HL-60 (cell line): Measurements from ENCODE around the gene IFI44.
A peak's percentile ranks its signal among the peaks of the same experiment; 100 is the strongest.

ENCODE experiments used
- DNase-seq, 2 experiments: peaks; one replicate each; pipeline ENCODE4 v3.0.0-alpha.2; 2010 to 2020; ENCODE audit warnings: low read depth in 1 of 2, low spot score in 1 of 2
- H3K27ac ChIP-seq: fragments of 250-450 bp; sonication (Bioruptor Pico); replicated peaks from 2 replicates; pipeline ENCODE4 v1.5.1; 2020; ENCODE audit warnings: mild to moderate bottlenecking, moderate library complexity
- H3K27me3 ChIP-seq: fragments of 250-450 bp; sonication (Bioruptor Pico); 2 replicates; pipeline ENCODE4 v1.5.1; 2021; ENCODE audit warnings: mild to moderate bottlenecking, moderate library complexity; ENCODE audit not compliant: insufficient read depth, poor library complexity, severe bottlenecking
- H3K4me3 ChIP-seq: replicated peaks from 2 replicates; pipeline ENCODE4 v1.5.1; 2011; ENCODE audit warnings: mild to moderate bottlenecking, control low read depth, low read length; ENCODE audit not compliant: insufficient read depth
- CTCF ChIP-seq: IDR thresholded peaks from one replicate; pipeline ENCODE4 v1.5.1; 2011; ENCODE audit warnings: low read length, control low read depth, inconsistent platforms; ENCODE audit not compliant: insufficient read depth
- GABPA ChIP-seq: IDR thresholded peaks from 2 replicates; pipeline ENCODE4 v1.6.1; 2012; ENCODE audit warnings: low read depth
- POLR2AphosphoS5 ChIP-seq: IDR thresholded peaks from 2 replicates; pipeline ENCODE4 v1.6.1; 2012; ENCODE audit warnings: low read depth
- REST ChIP-seq: IDR thresholded peaks from 2 replicates; pipeline ENCODE4 v1.6.1; 2012; ENCODE audit warnings: low read depth; ENCODE audit not compliant: insufficient replicate concordance
- SPI1 ChIP-seq: IDR thresholded peaks from 2 replicates; pipeline ENCODE4 v1.6.1; 2012; ENCODE audit warnings: low read depth, mild to moderate bottlenecking, borderline replicate concordance

Gene IFI44

GRCh38 chr1:78604643-78605042 is 45.0 kb upstream of the IFI44 start:
- no peaks in the 10 kb centered on the region for H3K27me3 ChIP-seq
- DNase-seq, result no peak
- no peak overlapping the region for H3K4me3 ChIP-seq
- no peak for TF ChIP-seq REST
- TF ChIP-seq GABPA, result no peak
- TF ChIP-seq CTCF, result no peak
- no peak for TF ChIP-seq SPI1
- TF ChIP-seq POLR2AphosphoS5, result no peak
- no peak overlapping the region for H3K27ac ChIP-seq

GRCh38 chr1:78606274-78606673 is 43.4 kb upstream of the IFI44 start:
- no peak overlapping the region for H3K27ac ChIP-seq
- no peak for DNase-seq
- no peak overlapping the region for H3K4me3 ChIP-seq
- H3K27me3 ChIP-seq, result no peaks in the 10 kb centered on the region
- TF ChIP-seq CTCF, result no peak

GRCh38 chr1:78607334-78607927 is 42.2 kb upstream of the IFI44 start:
- Histone ChIP-seq H3K27me3 (no peaks in the 10 kb centered on the region), H3K27ac (no peak overlapping the region), H3K4me3 (no peak overlapping the region)
- no peak for DNase-seq
- TF ChIP-seq SPI1 (no peak), CTCF (peak; percentile 3), GABPA (no peak), REST (no peak)

GRCh38 chr1:78607944-78608343 is 41.7 kb upstream of the IFI44 start:
- Histone ChIP-seq H3K27ac (no peak overlapping the region), H3K27me3 (no peaks in the 10 kb centered on the region), H3K4me3 (no peak overlapping the region)
- TF ChIP-seq GABPA (no peak), POLR2AphosphoS5 (no peak), SPI1 (no peak)
- DNase-seq, result no peak
